ENCODE data around the gene CPD. TPM values are rescaled to one million over a fixed set of nuclear protein-coding genes. Genes with fewer than 3 reads are reported as not detected.
A peak's percentile ranks its signal among the peaks of the same experiment; 100 is the strongest.

CPD gene
- polyA plus RNA-seq, 1 of the 3 experiments (the other 2 are of a cell fraction): 12.5 TPM

- Histone ChIP-seq H3K36me3 (replicated peaks in 1 of 2; ENCODE audit: control insufficient read depth in 1 of 2, insufficient read depth in 2 of 2, low read length in 1 of 2) (peaks cover 50 to 51% of the 10 kb centered on the region in 2 experiments), H4K20me1 (ENCODE audit: insufficient read depth) (no peaks in the 10 kb centered on the region), H3K4me3 (ENCODE audit: low read depth in 2 of 2, low read length in 1 of 2) (no peak overlapping the region), H3K27ac (ENCODE audit: low read depth in 2 of 2, low read length in 1 of 2) (peak overlapping the region in 1 of 2 experiments; percentile 48; a peak in 1 of 4 replicates), H3K4me2 (no peak overlapping the region), H3K27me3 (ENCODE audit: insufficient read depth) (no peaks in the 10 kb centered on the region), H3K4me1 (ENCODE audit: control insufficient read depth in 1 of 2, insufficient read depth in 2 of 2, low read depth in 1 of 2, low read length in 1 of 2) (peaks cover 3 to 7% of the 10 kb centered on the region in 2 experiments; a peak in 1 of 4 replicates), H3K9me3 (no peaks in the 10 kb centered on the region), H3K79me2 (ENCODE audit: insufficient read depth) (peaks cover 18% of the 10 kb centered on the region), H2AFZ (ENCODE audit: low read depth) (no peak overlapping the region), H3F3A (replicated peaks; ENCODE audit: insufficient read depth) (peaks cover 19% of the 10 kb centered on the region), H3K9me2 (no peaks in the 10 kb centered on the region), H3K9ac (no peak overlapping the region)
- TF ChIP-seq FOSL2 (IDR thresholded peaks at IDR 0.05; ENCODE audit: borderline replicate concordance, low read depth) (no peak), RXRA (IDR thresholded peaks at IDR 0.05; ENCODE audit: borderline replicate concordance, low read depth) (no peak), FOXM1 (IDR thresholded peaks at IDR 0.05; ENCODE audit: low read depth) (no peak)
- no peak for DNase-seq
- ChIA-PET CTCF (no interaction called here), POLR2A (no interaction called here)
- WGBS (ENCODE audit: low lambda C conversion rate): 100% methylated on average over 1 of the region's 1 CpG
These were observed 134.6 kb downstream of the CPD start for GRCh38 chr17:30513346-30513745.

GRCh38 chr17:30514895-30515596 is 136.3 kb downstream of the CPD start:
- Histone ChIP-seq H3K79me2 (ENCODE audit: insufficient read depth) (peaks cover 20% of the 10 kb centered on the region), H2AFZ (ENCODE audit: low read depth) (no peak overlapping the region), H3K9ac (no peak overlapping the region), H3K27me3 (ENCODE audit: insufficient read depth) (no peaks in the 10 kb centered on the region), H3K9me3 (no peaks in the 10 kb centered on the region), H3K4me1 (ENCODE audit: control insufficient read depth in 1 of 2, insufficient read depth in 2 of 2, low read depth in 1 of 2, low read length in 1 of 2) (peaks cover 7 to 18% of the 10 kb centered on the region in 2 experiments), H3K4me3 (ENCODE audit: low read depth in 2 of 2, low read length in 1 of 2) (no peak overlapping the region), H3K9me2 (no peaks in the 10 kb centered on the region), H3F3A (replicated peaks; ENCODE audit: insufficient read depth) (peaks cover 33% of the 10 kb centered on the region), H3K36me3 (replicated peaks in 1 of 2; ENCODE audit: control insufficient read depth in 1 of 2, insufficient read depth in 2 of 2, low read length in 1 of 2) (peaks cover 47 to 51% of the 10 kb centered on the region in 2 experiments), H3K4me2 (no peak overlapping the region), H3K27ac (ENCODE audit: low read depth in 2 of 2, low read length in 1 of 2) (no peak overlapping the region), H4K20me1 (ENCODE audit: insufficient read depth) (no peaks in the 10 kb centered on the region)
- TF ChIP-seq GABPA (IDR thresholded peaks at IDR 0.05; ENCODE audit: low read depth): no peak
- no peak for TF ChIP-seq RCOR1 (IDR thresholded peaks at IDR 0.05; ENCODE audit: low read length)
- TF ChIP-seq NRF1 (IDR thresholded peaks at IDR 0.05; ENCODE audit: low read depth, low read length): no peak
- no peak for TF ChIP-seq MXI1 (IDR thresholded peaks at IDR 0.05; ENCODE audit: low read depth, low read length)
- TF ChIP-seq, protein P1, sequence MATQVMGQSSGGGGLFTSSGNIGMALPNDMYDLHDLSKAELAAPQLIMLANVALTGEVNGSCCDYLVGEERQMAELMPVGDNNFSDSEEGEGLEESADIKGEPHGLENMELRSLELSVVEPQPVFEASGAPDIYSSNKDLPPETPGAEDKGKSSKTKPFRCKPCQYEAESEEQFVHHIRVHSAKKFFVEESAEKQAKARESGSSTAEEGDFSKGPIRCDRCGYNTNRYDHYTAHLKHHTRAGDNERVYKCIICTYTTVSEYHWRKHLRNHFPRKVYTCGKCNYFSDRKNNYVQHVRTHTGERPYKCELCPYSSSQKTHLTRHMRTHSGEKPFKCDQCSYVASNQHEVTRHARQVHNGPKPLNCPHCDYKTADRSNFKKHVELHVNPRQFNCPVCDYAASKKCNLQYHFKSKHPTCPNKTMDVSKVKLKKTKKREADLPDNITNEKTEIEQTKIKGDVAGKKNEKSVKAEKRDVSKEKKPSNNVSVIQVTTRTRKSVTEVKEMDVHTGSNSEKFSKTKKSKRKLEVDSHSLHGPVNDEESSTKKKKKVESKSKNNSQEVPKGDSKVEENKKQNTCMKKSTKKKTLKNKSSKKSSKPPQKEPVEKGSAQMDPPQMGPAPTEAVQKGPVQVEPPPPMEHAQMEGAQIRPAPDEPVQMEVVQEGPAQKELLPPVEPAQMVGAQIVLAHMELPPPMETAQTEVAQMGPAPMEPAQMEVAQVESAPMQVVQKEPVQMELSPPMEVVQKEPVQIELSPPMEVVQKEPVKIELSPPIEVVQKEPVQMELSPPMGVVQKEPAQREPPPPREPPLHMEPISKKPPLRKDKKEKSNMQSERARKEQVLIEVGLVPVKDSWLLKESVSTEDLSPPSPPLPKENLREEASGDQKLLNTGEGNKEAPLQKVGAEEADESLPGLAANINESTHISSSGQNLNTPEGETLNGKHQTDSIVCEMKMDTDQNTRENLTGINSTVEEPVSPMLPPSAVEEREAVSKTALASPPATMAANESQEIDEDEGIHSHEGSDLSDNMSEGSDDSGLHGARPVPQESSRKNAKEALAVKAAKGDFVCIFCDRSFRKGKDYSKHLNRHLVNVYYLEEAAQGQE (IDR thresholded peaks at IDR 0.05; ENCODE audit: low read depth, low read length): no peak
- no peak for TF ChIP-seq SIN3A (IDR thresholded peaks at IDR 0.05; ENCODE audit: borderline replicate concordance, low read depth, low read length)
- no peak for TF ChIP-seq MEF2A (IDR thresholded peaks at IDR 0.05; ENCODE audit: borderline replicate concordance, low read depth)
- TF ChIP-seq CHD2 (IDR thresholded peaks at IDR 0.05; ENCODE audit: low read length, partially characterized antibody): no peak
- no peak for TF ChIP-seq JUND (IDR thresholded peaks at IDR 0.05)
- WGBS (ENCODE audit: low lambda C conversion rate): 90% methylated on average over 3 of the region's 3 CpGs
- no peak for DNase-seq
- CTCF ChIA-PET: interaction anchor here (0.6 to 1.4 kb wide), 5 partner anchors 25 to 1386 kb away, joined by 3 to 5 read pairs (median 3); partner anchors contain the start of genes GOSR1 and UTP6
- POLR2A ChIA-PET: interaction anchor here (0.6 kb wide), 1 partner anchor 1036 kb away, joined by 5 read pairs; no protein-coding TSS in a partner anchor
